Panc1 (cell line): ENCODE results near the gene ARMCX4. TPM values are rescaled to one million over a fixed set of nuclear protein-coding genes. Genes with fewer than 3 reads are reported as not detected.

Experiments
- ATAC-seq: fragments of 200-7000 bp; cut with Tn5 transposase; 2 replicates; pipeline ENCODE4 v1.9.1; 2020; ENCODE audit warnings: mild to moderate bottlenecking, moderate library complexity
- BruUV-seq: library from RNA; stranded (reverse); fragments of 400-500 nt; replicated peaks from 2 replicates; lab custom pipeline; 2021; lab: Mats Ljungman, UMichigan
- CTCF ChIA-PET: fragments of 300-600 bp; sonication (Branson Sonifier 250); formaldehyde crosslinking; loops from one replicate; lab custom pipeline; 2022; ENCODE audit warnings: antibody characterized with exemption; lab: Charles Lee
- POLR2A ChIA-PET: fragments of 300-600 bp; sonication (Branson Sonifier 250); formaldehyde crosslinking; loops from one replicate; lab custom pipeline; 2022; ENCODE audit warnings: antibody characterized with exemption; lab: Charles Lee
- DNase-seq: peaks from one replicate; pipeline ENCODE4 v3.0.0-alpha.2; 2010; ENCODE audit warnings: low read depth, low spot score
- H3K27ac ChIP-seq: 2 replicates; pipeline ENCODE4 v1.5.1; 2011; ENCODE audit warnings: mild to moderate bottlenecking, low read length, inconsistent platforms
- H3K27me3 ChIP-seq: fragments of 200-500 bp; sonication (Bioruptor generic); 2 replicates; pipeline ENCODE4 v1.6.0; 2014; ENCODE audit warnings: low read length, inconsistent platforms; ENCODE audit not compliant: control insufficient read depth, insufficient read depth
- H3K36me3 ChIP-seq: fragments of 200-500 bp; sonication (Bioruptor generic); 2 replicates; pipeline ENCODE4 v1.5.1; 2014; ENCODE audit warnings: inconsistent platforms, mild to moderate bottlenecking, low read length, moderate library complexity; ENCODE audit not compliant: control insufficient read depth, insufficient read depth
- H3K4me1 ChIP-seq: 2 replicates; pipeline ENCODE4 v1.5.1; 2011; ENCODE audit warnings: inconsistent platforms, mild to moderate bottlenecking, low read length, moderate library complexity; ENCODE audit not compliant: control insufficient read depth, insufficient read depth
- H3K4me3 ChIP-seq, 2 experiments: 2 replicates each; pipeline ENCODE4 v1.5.1; 2011 to 2012; ENCODE audit warnings: low read depth in 2 of 2, low read length in 2 of 2, mild to moderate bottlenecking in 2 of 2, inconsistent platforms in 1 of 2, moderate library complexity in 1 of 2
- H3K9me3 ChIP-seq: fragments of 200-500 bp; sonication (Bioruptor generic); 2 replicates; pipeline ENCODE4 v1.5.1; 2014; ENCODE audit warnings: low read depth, mild to moderate bottlenecking, inconsistent platforms, low read length, moderate library complexity; ENCODE audit not compliant: control insufficient read depth, insufficient read depth
- POLR2AphosphoS5 ChIP-seq: IDR thresholded peaks from 2 replicates; pipeline ENCODE4 v1.6.1; 2012; ENCODE audit warnings: mild to moderate bottlenecking, low read depth, low read length, moderate library complexity
- SIN3A ChIP-seq: IDR thresholded peaks from 2 replicates; pipeline ENCODE4 v1.6.1; 2012; ENCODE audit warnings: low read depth, mild to moderate bottlenecking, low read length, moderate library complexity, borderline replicate concordance; ENCODE audit not compliant: insufficient read depth
- TCF7L2 ChIP-seq: IDR thresholded peaks from 2 replicates; pipeline ENCODE4 v1.6.1; 2011; ENCODE audit warnings: mild to moderate bottlenecking, low read depth, low read length, inconsistent platforms
- in situ Hi-C: cut with HindIII; loops from 2 replicates; pipeline ENCODE4 v1.10.0; 2016; ENCODE audit warnings: low sequenced_read_pairs, low pct_unique_long_range_greater_than_20kb
- intact Hi-C: fragments of 100-400 bp; cut with micrococcal nuclease; formaldehyde crosslinking; loops from one replicate; pipeline ENCODE4 v1.10.0; 2022; ENCODE audit not compliant: unreplicated experiment
- total RNA-seq: library from RNA; stranded (reverse); gene quantifications from one replicate; pipeline ENCODE4 v1.2.1, GENCODE V29; 2021; ENCODE audit not compliant: unreplicated experiment
- TF ChIP-seq, protein P1 (sequence below), 2 experiments: IDR thresholded peaks; 2 replicates each; pipeline ENCODE4 v1.6.1; 2011 to 2012; ENCODE audit warnings: low read depth in 2 of 2, control low read depth in 1 of 2, low read length in 1 of 2, mild to moderate bottlenecking in 1 of 2, moderate library complexity in 1 of 2; ENCODE audit not compliant: insufficient read depth in 1 of 2
- TF ChIP-seq, protein P2 (sequence below): fragments of 450-650 bp; IDR thresholded peaks from 2 replicates; pipeline ENCODE4 v1.5.1; 2017; ENCODE audit warnings: mild to moderate bottlenecking

The ARMCX4 gene
- total RNA-seq, 1 experiment from 2014 or later = 5.0 TPM

DNA sequence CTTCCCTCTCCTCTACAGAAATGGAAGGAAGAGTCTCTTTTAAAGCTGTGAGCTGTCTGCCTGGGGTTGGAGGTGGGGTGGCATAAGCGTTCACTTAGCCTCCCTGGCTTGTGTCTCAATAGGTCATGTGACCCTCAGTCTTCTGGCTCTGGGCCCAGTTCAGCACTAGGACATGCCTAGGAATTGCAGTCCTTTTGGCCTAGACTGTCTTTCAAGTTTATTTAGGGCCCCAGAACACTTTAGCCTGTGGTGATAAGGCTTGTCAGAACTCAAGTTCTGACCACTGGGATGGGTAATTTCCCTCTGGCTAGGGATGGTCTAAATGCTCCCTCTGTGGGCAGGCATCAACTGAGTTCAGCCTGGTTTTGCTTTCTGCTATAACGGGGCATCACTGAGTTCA is 34.3 kb upstream of the ARMCX4 start:
- no TSS peak for BruUV-seq
- Histone ChIP-seq H3K36me3 (no peaks in the 10 kb centered on the region), H3K4me1 (no peaks in the 10 kb centered on the region), H3K27ac (no peak overlapping the region), H3K4me3 (no peak overlapping the region), H3K27me3 (no peaks in the 10 kb centered on the region), H3K9me3 (no peaks in the 10 kb centered on the region)
- CTCF ChIA-PET = no interaction called here
- no peak for ATAC-seq
- DNase-seq = no peak
- in situ Hi-C loops (no loop called here), intact Hi-C loops (no loop called here)
- no peak for TF ChIP-seq POLR2AphosphoS5
- TF ChIP-seq, protein P1, sequence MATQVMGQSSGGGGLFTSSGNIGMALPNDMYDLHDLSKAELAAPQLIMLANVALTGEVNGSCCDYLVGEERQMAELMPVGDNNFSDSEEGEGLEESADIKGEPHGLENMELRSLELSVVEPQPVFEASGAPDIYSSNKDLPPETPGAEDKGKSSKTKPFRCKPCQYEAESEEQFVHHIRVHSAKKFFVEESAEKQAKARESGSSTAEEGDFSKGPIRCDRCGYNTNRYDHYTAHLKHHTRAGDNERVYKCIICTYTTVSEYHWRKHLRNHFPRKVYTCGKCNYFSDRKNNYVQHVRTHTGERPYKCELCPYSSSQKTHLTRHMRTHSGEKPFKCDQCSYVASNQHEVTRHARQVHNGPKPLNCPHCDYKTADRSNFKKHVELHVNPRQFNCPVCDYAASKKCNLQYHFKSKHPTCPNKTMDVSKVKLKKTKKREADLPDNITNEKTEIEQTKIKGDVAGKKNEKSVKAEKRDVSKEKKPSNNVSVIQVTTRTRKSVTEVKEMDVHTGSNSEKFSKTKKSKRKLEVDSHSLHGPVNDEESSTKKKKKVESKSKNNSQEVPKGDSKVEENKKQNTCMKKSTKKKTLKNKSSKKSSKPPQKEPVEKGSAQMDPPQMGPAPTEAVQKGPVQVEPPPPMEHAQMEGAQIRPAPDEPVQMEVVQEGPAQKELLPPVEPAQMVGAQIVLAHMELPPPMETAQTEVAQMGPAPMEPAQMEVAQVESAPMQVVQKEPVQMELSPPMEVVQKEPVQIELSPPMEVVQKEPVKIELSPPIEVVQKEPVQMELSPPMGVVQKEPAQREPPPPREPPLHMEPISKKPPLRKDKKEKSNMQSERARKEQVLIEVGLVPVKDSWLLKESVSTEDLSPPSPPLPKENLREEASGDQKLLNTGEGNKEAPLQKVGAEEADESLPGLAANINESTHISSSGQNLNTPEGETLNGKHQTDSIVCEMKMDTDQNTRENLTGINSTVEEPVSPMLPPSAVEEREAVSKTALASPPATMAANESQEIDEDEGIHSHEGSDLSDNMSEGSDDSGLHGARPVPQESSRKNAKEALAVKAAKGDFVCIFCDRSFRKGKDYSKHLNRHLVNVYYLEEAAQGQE (IDR thresholded peaks at IDR 0.05; ENCODE audit: insufficient read depth in 1 of 2, low read depth in 2 of 2, low read length in 1 of 2) = no peak
- no peak for TF ChIP-seq TCF7L2
- no peak for TF ChIP-seq SIN3A
- TF ChIP-seq, protein P2, sequence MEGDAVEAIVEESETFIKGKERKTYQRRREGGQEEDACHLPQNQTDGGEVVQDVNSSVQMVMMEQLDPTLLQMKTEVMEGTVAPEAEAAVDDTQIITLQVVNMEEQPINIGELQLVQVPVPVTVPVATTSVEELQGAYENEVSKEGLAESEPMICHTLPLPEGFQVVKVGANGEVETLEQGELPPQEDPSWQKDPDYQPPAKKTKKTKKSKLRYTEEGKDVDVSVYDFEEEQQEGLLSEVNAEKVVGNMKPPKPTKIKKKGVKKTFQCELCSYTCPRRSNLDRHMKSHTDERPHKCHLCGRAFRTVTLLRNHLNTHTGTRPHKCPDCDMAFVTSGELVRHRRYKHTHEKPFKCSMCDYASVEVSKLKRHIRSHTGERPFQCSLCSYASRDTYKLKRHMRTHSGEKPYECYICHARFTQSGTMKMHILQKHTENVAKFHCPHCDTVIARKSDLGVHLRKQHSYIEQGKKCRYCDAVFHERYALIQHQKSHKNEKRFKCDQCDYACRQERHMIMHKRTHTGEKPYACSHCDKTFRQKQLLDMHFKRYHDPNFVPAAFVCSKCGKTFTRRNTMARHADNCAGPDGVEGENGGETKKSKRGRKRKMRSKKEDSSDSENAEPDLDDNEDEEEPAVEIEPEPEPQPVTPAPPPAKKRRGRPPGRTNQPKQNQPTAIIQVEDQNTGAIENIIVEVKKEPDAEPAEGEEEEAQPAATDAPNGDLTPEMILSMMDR = no peak
- POLR2A ChIA-PET = no interaction called here

DNA sequence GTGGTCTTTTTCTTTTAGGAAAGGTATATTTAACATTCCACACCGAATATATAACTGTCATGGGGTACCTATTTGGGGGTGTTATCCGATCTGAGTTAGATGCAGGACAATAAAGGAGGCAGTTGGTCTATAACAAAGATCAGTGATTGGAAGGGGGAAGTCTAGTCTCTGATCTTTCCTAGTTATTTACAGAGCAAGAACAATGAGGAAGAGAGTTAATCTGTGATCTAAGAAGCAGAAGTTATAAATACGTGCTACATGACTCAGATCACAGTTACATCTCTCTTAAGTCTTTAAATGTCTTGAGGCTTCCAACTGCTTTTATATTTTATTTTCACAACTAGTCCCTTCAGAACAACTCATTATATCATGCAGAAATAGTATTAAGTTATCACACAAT is 33.2 kb upstream of the ARMCX4 start:
- H3K4me1 ChIP-seq = no peaks in the 10 kb centered on the region
- intact Hi-C loops = no loop called here
- no peak for ATAC-seq
- BruUV-seq = no TSS peak
- H3K9me3 ChIP-seq = no peaks in the 10 kb centered on the region
- no peaks in the 10 kb centered on the region for H3K27me3 ChIP-seq
- ChIA-PET CTCF (no interaction called here), POLR2A (no interaction called here)
- DNase-seq = no peak
- H3K36me3 ChIP-seq = no peaks in the 10 kb centered on the region
- in situ Hi-C loops = no loop called here
- H3K4me3 ChIP-seq = no peak overlapping the region
- TF ChIP-seq, protein P2 = no peak
- TF ChIP-seq SIN3A (no peak), TCF7L2 (no peak), POLR2AphosphoS5 (no peak)
- TF ChIP-seq, protein P1 (IDR thresholded peaks at IDR 0.05; ENCODE audit: insufficient read depth in 1 of 2, low read depth in 2 of 2, low read length in 1 of 2) = no peak
- no peak overlapping the region for H3K27ac ChIP-seq
